ENCODE measurements around the gene CCDC197.

The CCDC197 gene

DNA sequence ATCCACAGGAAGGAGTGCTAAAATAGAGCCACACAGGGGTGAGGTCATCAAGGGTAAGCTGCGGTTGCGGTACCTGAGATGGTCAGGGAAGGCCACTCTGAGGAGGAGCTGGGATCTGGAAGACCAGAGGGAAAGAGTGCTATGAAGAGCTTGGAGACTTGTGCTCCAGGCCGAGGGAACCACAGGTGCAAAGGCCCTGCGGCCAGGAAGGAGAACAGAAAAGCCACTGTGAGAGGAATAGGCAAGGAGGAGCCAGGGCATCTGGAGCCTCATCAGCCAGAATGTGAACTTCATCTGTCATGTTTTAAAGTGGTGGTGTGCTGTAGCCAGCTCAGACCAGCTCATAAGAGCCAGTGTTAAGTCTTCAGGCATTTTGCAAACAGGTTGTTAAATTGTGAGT, 5.5 kb upstream of the CCDC197 start:
- H3K36me3 ChIP-seq (ENCODE audit: insufficient read depth, low read length): no peaks in the 10 kb centered on the region
- H3K79me2 ChIP-seq (ENCODE audit: insufficient read depth, low read length): no peaks in the 10 kb centered on the region
- H3K9me2 ChIP-seq (replicated peaks; ENCODE audit: low read depth, low read length): no peaks in the 10 kb centered on the region

DNA sequence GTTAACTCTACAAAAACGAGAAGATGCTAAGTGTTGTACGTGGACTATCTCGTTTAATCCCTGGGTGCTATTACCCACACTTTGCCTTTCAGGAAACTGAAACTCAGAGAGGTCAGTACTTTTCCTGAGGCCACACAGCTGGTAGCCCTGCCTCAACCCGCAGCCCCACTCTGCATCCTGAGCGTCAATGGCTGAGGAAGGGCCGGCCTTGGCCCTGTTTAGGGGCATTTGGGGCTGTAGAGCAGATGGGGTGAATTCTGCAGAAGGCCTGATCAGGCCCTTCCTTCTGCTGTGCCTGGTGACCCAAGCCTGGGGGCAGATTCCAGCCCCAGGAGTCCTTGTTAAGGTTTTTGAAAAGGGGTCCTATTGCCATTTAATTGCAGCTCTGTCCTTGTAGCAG, 3.7 kb upstream of the CCDC197 start:
- H3K4me1 ChIP-seq (ENCODE audit: insufficient read depth, low read length, poor library complexity, severe bottlenecking): no peaks in the 10 kb centered on the region
- H3K79me2 ChIP-seq (ENCODE audit: insufficient read depth, low read length): no peaks in the 10 kb centered on the region
- no peaks in the 10 kb centered on the region for H3K9me2 ChIP-seq (replicated peaks; ENCODE audit: low read depth, low read length)
- peaks cover 39% of the 10 kb centered on the region for H3K27me3 ChIP-seq (ENCODE audit: insufficient read depth, low read length, poor library complexity, severe bottlenecking)
- H3K36me3 ChIP-seq (ENCODE audit: insufficient read depth, low read length): no peaks in the 10 kb centered on the region
- no peak overlapping the region for H3K9ac ChIP-seq (ENCODE audit: low read depth, low read length, poor library complexity, severe bottlenecking)
- H3K4me3 ChIP-seq (ENCODE audit: low read length, poor library complexity, severe bottlenecking): no peak overlapping the region
- no peaks in the 10 kb centered on the region for H3K9me3 ChIP-seq (ENCODE audit: insufficient read depth, low read depth, low read length)
- H2AFZ ChIP-seq (ENCODE audit: low read length): no peak overlapping the region
- no peak overlapping the region for H3K4me2 ChIP-seq (ENCODE audit: low read depth, low read length, poor library complexity, severe bottlenecking)
- H4K20me1 ChIP-seq (ENCODE audit: insufficient read depth, low read length, poor library complexity, severe bottlenecking): no peaks in the 10 kb centered on the region
- TF ChIP-seq, protein P1, sequence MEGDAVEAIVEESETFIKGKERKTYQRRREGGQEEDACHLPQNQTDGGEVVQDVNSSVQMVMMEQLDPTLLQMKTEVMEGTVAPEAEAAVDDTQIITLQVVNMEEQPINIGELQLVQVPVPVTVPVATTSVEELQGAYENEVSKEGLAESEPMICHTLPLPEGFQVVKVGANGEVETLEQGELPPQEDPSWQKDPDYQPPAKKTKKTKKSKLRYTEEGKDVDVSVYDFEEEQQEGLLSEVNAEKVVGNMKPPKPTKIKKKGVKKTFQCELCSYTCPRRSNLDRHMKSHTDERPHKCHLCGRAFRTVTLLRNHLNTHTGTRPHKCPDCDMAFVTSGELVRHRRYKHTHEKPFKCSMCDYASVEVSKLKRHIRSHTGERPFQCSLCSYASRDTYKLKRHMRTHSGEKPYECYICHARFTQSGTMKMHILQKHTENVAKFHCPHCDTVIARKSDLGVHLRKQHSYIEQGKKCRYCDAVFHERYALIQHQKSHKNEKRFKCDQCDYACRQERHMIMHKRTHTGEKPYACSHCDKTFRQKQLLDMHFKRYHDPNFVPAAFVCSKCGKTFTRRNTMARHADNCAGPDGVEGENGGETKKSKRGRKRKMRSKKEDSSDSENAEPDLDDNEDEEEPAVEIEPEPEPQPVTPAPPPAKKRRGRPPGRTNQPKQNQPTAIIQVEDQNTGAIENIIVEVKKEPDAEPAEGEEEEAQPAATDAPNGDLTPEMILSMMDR (conservative IDR thresholded peaks at IDR 0.05; ENCODE audit: low read length): no peak
- TF ChIP-seq EZH2phosphoT487 (IDR thresholded peaks at IDR 0.05; ENCODE audit: borderline replicate concordance): no peak
- H3F3A ChIP-seq (ENCODE audit: low read depth): no peaks in the 10 kb centered on the region

More for the DNA sequence above, 5.5 kb upstream of the CCDC197 start:
- TF ChIP-seq, protein P1 (conservative IDR thresholded peaks at IDR 0.05; ENCODE audit: low read length): no peak
- TF ChIP-seq EZH2phosphoT487 (IDR thresholded peaks at IDR 0.05; ENCODE audit: borderline replicate concordance): no peak
- Histone ChIP-seq H3F3A (ENCODE audit: low read depth) (no peaks in the 10 kb centered on the region), H3K9ac (ENCODE audit: low read depth, low read length, poor library complexity, severe bottlenecking) (no peak overlapping the region), H2AFZ (ENCODE audit: low read length) (no peak overlapping the region), H3K4me3 (ENCODE audit: low read length, poor library complexity, severe bottlenecking) (no peak overlapping the region), H3K4me1 (ENCODE audit: insufficient read depth, low read length, poor library complexity, severe bottlenecking) (no peaks in the 10 kb centered on the region), H3K27me3 (ENCODE audit: insufficient read depth, low read length, poor library complexity, severe bottlenecking) (peaks cover 50% of the 10 kb centered on the region), H3K9me3 (ENCODE audit: insufficient read depth, low read depth, low read length) (no peaks in the 10 kb centered on the region), H3K4me2 (ENCODE audit: low read depth, low read length, poor library complexity, severe bottlenecking) (no peak overlapping the region), H4K20me1 (ENCODE audit: insufficient read depth, low read length, poor library complexity, severe bottlenecking) (no peaks in the 10 kb centered on the region)

DNA sequence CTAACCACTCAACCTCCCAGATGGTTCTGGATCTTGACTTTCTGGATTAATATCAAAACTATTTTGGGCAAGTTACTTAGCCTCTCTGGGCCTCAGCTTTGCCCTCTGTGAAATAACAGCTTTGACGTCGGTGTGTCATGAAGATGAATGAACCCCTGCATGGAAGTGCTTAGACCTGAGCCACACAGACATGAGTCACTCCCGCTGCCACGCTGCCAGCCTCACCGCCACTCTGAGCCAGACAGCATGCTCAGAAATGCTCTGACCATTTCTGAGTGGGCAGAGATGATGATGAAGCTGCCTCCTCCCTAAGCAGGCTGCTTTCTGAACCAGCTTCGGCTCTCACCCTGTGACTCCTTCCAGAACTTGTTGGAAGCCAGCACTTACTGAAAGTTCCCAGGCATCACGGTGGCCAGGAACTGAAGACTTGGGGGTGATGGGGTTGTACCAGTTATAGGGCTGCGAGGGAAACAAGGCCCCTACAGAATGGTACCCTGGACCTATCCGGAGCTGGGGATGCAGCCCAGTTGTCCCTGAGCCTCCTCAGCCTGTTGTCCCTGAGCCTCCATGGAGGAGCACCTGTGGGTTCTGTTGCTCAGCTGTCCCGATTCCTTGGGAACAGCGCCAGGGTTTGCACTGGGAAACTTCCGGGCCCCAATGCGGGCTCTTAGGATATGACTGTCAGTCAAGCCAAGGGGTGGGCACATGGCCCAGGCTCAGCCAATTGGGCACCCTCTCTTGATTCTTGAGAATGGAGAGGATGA, 2.0 kb upstream of the CCDC197 start:
- Histone ChIP-seq H3K9me2 (replicated peaks; ENCODE audit: low read depth, low read length) (no peaks in the 10 kb centered on the region), H3F3A (ENCODE audit: low read depth) (no peaks in the 10 kb centered on the region), H3K9me3 (ENCODE audit: insufficient read depth, low read depth, low read length) (no peaks in the 10 kb centered on the region), H3K9ac (ENCODE audit: low read depth, low read length, poor library complexity, severe bottlenecking) (no peak overlapping the region), H3K27me3 (ENCODE audit: insufficient read depth, low read length, poor library complexity, severe bottlenecking) (peaks cover 24% of the 10 kb centered on the region), H3K4me2 (ENCODE audit: low read depth, low read length, poor library complexity, severe bottlenecking) (no peak overlapping the region), H2AFZ (ENCODE audit: low read length) (no peak overlapping the region), H3K4me3 (ENCODE audit: low read length, poor library complexity, severe bottlenecking) (no peak overlapping the region), H3K4me1 (ENCODE audit: insufficient read depth, low read length, poor library complexity, severe bottlenecking) (no peaks in the 10 kb centered on the region), H4K20me1 (ENCODE audit: insufficient read depth, low read length, poor library complexity, severe bottlenecking) (no peaks in the 10 kb centered on the region), H3K79me2 (ENCODE audit: insufficient read depth, low read length) (no peaks in the 10 kb centered on the region), H3K36me3 (ENCODE audit: insufficient read depth, low read length) (no peaks in the 10 kb centered on the region)
- TF ChIP-seq EZH2phosphoT487 (IDR thresholded peaks at IDR 0.05; ENCODE audit: borderline replicate concordance): no peak
- TF ChIP-seq, protein P1 (conservative IDR thresholded peaks at IDR 0.05; ENCODE audit: low read length): no peak

Data from Loucy (cell line).